ENCODE measurements around the gene ECI1.

GRCh38 chr16:2250652-2251295 lies 613 bp downstream of the ECI1 start:
- TF ChIP-seq REST (IDR thresholded peaks at IDR 0.05; ENCODE audit: unreplicated experiment) = no peak
- TF ChIP-seq CTCF (conservative IDR thresholded peaks at IDR 0.05; ENCODE audit: low read depth in 2 of 2) = no peak
- TF ChIP-seq EZH2 (IDR thresholded peaks at IDR 0.05; ENCODE audit: low read depth, unreplicated experiment) = no peak
- TF ChIP-seq EZH2phosphoT487 (IDR thresholded peaks at IDR 0.05; ENCODE audit: unreplicated experiment) = no peak
- no peak for TF ChIP-seq POLR2AphosphoS5 (IDR thresholded peaks at IDR 0.05; ENCODE audit: low read depth)
- no peak for TF ChIP-seq ETS1 (IDR thresholded peaks at IDR 0.05)
- no peak for TF ChIP-seq ZNF114 (CRISPR knock-in tag; IDR thresholded peaks at IDR 0.05)
- no peak for TF ChIP-seq JUNB (IDR thresholded peaks at IDR 0.05; ENCODE audit: unreplicated experiment)
- TF ChIP-seq ZNF331 (CRISPR knock-in tag; IDR thresholded peaks at IDR 0.05; ENCODE audit: low read depth) = no peak
- TF ChIP-seq STAT1 (IDR thresholded peaks at IDR 0.05; ENCODE audit: unreplicated experiment) = no peak
- no peak for TF ChIP-seq CREB1 (CRISPR knock-in tag; IDR thresholded peaks at IDR 0.05; ENCODE audit: low read depth)
- no peak for TF ChIP-seq ZNF462 (CRISPR knock-in tag; IDR thresholded peaks at IDR 0.05)

All from GM23338 (cell line).